WTC11 (cell line): Measurements from ENCODE around the gene PLCG2. TPM values are rescaled to one million over a fixed set of nuclear protein-coding genes. Genes with fewer than 3 reads are reported as not detected.

Experiments used
- ATAC-seq: fragments of 200-7000 bp; cut with Tn5 transposase; 2 replicates; pipeline ENCODE4 v1.10.0; 2021; ENCODE audit warnings: mild to moderate bottlenecking, moderate library complexity
- CTCF ChIA-PET: fragments of 300-600 bp; sonication (Branson Sonifier 250); formaldehyde crosslinking; loops from one replicate; lab custom pipeline; 2021; ENCODE audit warnings: antibody characterized with exemption; lab: Charles Lee
- POLR2A ChIA-PET: fragments of 350-600 bp; sonication (Branson Sonifier 250); formaldehyde crosslinking; loops from one replicate; lab custom pipeline; 2021; ENCODE audit warnings: antibody characterized with exemption; lab: Charles Lee
- DNase-seq: peaks from one replicate; pipeline ENCODE4 v3.0.0; 2021; ENCODE audit warnings: low spot score
- H3K27ac Mint-ChIP-seq: 2 replicates; pipeline ENCODE4 v1.8.0; 2021; ENCODE audit warnings: mixed read lengths
- H3K27me3 Mint-ChIP-seq: 2 replicates; pipeline ENCODE4 v1.8.0; 2021; ENCODE audit warnings: low read depth, mild to moderate bottlenecking, moderate library complexity, mixed read lengths
- H3K36me3 Mint-ChIP-seq: 2 replicates; pipeline ENCODE4 v1.8.0; 2021; ENCODE audit warnings: mixed read lengths
- H3K4me1 Mint-ChIP-seq: 2 replicates; pipeline ENCODE4 v1.8.0; 2022; ENCODE audit warnings: mixed read lengths
- H3K4me3 Mint-ChIP-seq: 2 replicates; pipeline ENCODE4 v1.8.0; 2021; ENCODE audit warnings: mild to moderate bottlenecking, moderate library complexity, mixed read lengths
- H3K9me3 Mint-ChIP-seq: 2 replicates; pipeline ENCODE4 v1.8.0; 2021; ENCODE audit warnings: mixed read lengths
- ELF4 ChIP-seq: sonication (generic); formaldehyde crosslinking; IDR thresholded peaks from 2 replicates; pipeline ENCODE4 v1.8.1; 2022; ENCODE audit warnings: low read depth, mild to moderate bottlenecking, moderate library complexity, missing genetic modification reagents
- FOXK1 ChIP-seq: sonication (generic); formaldehyde crosslinking; IDR thresholded peaks from 2 replicates; pipeline ENCODE4 v1.8.0; 2022; ENCODE audit warnings: mild to moderate bottlenecking, moderate library complexity, missing genetic modification reagents
- GABPB1 ChIP-seq: sonication (generic); formaldehyde crosslinking; IDR thresholded peaks from 2 replicates; pipeline ENCODE4 v1.8.1; 2023; ENCODE audit warnings: mild to moderate bottlenecking, missing genetic modification reagents
- MYBL2 ChIP-seq: sonication (generic); formaldehyde crosslinking; IDR thresholded peaks from 2 replicates; pipeline ENCODE4 v1.8.1; 2023; ENCODE audit warnings: mild to moderate bottlenecking, moderate library complexity, missing genetic modification reagents
- NR1H2 ChIP-seq: sonication (generic); formaldehyde crosslinking; IDR thresholded peaks from 2 replicates; pipeline ENCODE4 v1.9.0; 2021; ENCODE audit warnings: mild to moderate bottlenecking, moderate library complexity, missing genetic modification reagents
- NR2C2 ChIP-seq: sonication (generic); formaldehyde crosslinking; IDR thresholded peaks from 2 replicates; pipeline ENCODE4 v1.8.0; 2022; ENCODE audit warnings: mild to moderate bottlenecking, missing genetic modification reagents
- OVOL2 ChIP-seq: fragments of 250-450 bp; sonication (Bioruptor Pico); IDR thresholded peaks from 2 replicates; pipeline ENCODE4 v1.9.0; 2021; ENCODE audit warnings: mild to moderate bottlenecking, borderline replicate concordance
- PRRX2 ChIP-seq: fragments of 250-450 bp; sonication (Bioruptor Pico); IDR thresholded peaks from 2 replicates; pipeline ENCODE4 v1.8.0; 2021; ENCODE audit warnings: mild to moderate bottlenecking
- RORB ChIP-seq: fragments of 250-450 bp; sonication (Bioruptor Pico); IDR thresholded peaks from 2 replicates; pipeline ENCODE4 v1.9.0; 2021; ENCODE audit warnings: mild to moderate bottlenecking
- TCF7 ChIP-seq: sonication (generic); formaldehyde crosslinking; IDR thresholded peaks from 2 replicates; pipeline ENCODE4 v1.8.0; 2022; ENCODE audit warnings: mild to moderate bottlenecking, low read depth, missing genetic modification reagents, moderate library complexity
- ZNF232 ChIP-seq: sonication (generic); formaldehyde crosslinking; IDR thresholded peaks from 2 replicates; pipeline ENCODE4 v1.8.0; 2022; ENCODE audit warnings: mild to moderate bottlenecking, missing genetic modification reagents
- ZNF263 ChIP-seq: sonication (generic); formaldehyde crosslinking; IDR thresholded peaks from 2 replicates; pipeline ENCODE4 v1.8.1; 2022; ENCODE audit warnings: low read depth, mild to moderate bottlenecking, moderate library complexity, missing genetic modification reagents
- total RNA-seq: library from RNA; stranded (reverse); gene quantifications from 3 replicates; pipeline ENCODE4 v1.2.3, GENCODE V29; 2021
- TF ChIP-seq, protein P1 (sequence below): sonication (generic); formaldehyde crosslinking; conservative IDR thresholded peaks from 2 replicates; pipeline ENCODE4 v1.8.1; 2023; ENCODE audit warnings: mild to moderate bottlenecking, low read depth, missing genetic modification reagents, moderate library complexity
- TF ChIP-seq, protein P2 (sequence below): sonication (generic); formaldehyde crosslinking; conservative IDR thresholded peaks from 2 replicates; pipeline ENCODE4 v1.8.1; 2022; ENCODE audit warnings: mild to moderate bottlenecking, missing genetic modification reagents
- TF ChIP-seq, protein P3 (sequence below): sonication (generic); formaldehyde crosslinking; IDR thresholded peaks from 2 replicates; pipeline ENCODE4 v1.8.1; 2023; ENCODE audit warnings: mild to moderate bottlenecking, missing genetic modification reagents, moderate library complexity
- TF ChIP-seq, protein P4 (sequence below): sonication (generic); formaldehyde crosslinking; IDR thresholded peaks from 2 replicates; pipeline ENCODE4 v1.8.0; 2022; ENCODE audit warnings: mild to moderate bottlenecking, missing genetic modification reagents
- TF ChIP-seq, protein P5 (sequence below): sonication (generic); formaldehyde crosslinking; IDR thresholded peaks from 2 replicates; pipeline ENCODE4 v1.8.0; 2023; ENCODE audit warnings: missing genetic modification reagents
- TF ChIP-seq, protein P6 (sequence below): fragments of 250-450 bp; sonication (Bioruptor Pico); conservative IDR thresholded peaks from 2 replicates; pipeline ENCODE4 v1.9.0; 2021; ENCODE audit warnings: mild to moderate bottlenecking
- TF ChIP-seq, protein P7 (sequence below): fragments of 250-450 bp; sonication (Bioruptor Pico); IDR thresholded peaks from 2 replicates; pipeline ENCODE4 v2.1.2; 2022; ENCODE audit warnings: mild to moderate bottlenecking, moderate library complexity

The PLCG2 gene
- total RNA-seq, 1 experiment from 2014 or later: 7.0 TPM

DNA sequence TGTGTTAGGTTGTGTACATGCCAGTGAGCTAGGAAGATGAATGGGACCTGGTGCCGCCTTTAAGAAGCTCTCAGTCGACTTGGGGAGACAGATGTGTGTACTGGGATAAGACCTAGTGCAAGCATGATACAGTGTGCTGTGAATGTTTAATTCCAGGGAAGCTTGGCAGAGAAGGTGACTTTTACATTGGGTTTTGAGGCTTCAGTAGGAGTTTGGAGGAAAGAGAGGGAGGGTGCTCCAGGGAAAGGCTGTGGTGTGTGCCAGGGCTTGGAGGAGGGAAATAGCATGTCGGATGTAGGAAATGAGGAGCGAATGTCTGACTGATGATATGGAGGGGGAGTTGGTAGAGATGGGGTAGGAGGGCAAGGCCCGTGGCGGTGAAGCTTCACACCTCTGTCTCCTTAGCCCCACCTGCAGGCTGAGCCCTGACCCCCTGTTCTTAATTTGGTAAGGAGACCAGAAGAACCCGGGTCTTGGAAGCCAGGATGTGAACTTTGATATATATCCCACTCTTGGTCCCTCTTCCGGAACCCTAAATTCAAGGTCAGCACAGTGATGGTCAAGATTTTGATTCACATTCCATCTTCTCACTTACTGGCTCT, 76.6 kb downstream of the PLCG2 start (continued):
- TF ChIP-seq OVOL2 (CRISPR knock-in tag) (no peak), NR1H2 (CRISPR knock-in tag) (no peak), RORB (no peak)
- TF ChIP-seq, protein P1, sequence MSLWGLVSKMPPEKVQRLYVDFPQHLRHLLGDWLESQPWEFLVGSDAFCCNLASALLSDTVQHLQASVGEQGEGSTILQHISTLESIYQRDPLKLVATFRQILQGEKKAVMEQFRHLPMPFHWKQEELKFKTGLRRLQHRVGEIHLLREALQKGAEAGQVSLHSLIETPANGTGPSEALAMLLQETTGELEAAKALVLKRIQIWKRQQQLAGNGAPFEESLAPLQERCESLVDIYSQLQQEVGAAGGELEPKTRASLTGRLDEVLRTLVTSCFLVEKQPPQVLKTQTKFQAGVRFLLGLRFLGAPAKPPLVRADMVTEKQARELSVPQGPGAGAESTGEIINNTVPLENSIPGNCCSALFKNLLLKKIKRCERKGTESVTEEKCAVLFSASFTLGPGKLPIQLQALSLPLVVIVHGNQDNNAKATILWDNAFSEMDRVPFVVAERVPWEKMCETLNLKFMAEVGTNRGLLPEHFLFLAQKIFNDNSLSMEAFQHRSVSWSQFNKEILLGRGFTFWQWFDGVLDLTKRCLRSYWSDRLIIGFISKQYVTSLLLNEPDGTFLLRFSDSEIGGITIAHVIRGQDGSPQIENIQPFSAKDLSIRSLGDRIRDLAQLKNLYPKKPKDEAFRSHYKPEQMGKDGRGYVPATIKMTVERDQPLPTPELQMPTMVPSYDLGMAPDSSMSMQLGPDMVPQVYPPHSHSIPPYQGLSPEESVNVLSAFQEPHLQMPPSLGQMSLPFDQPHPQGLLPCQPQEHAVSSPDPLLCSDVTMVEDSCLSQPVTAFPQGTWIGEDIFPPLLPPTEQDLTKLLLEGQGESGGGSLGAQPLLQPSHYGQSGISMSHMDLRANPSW (CRISPR knock-in tag): no peak

DNA sequence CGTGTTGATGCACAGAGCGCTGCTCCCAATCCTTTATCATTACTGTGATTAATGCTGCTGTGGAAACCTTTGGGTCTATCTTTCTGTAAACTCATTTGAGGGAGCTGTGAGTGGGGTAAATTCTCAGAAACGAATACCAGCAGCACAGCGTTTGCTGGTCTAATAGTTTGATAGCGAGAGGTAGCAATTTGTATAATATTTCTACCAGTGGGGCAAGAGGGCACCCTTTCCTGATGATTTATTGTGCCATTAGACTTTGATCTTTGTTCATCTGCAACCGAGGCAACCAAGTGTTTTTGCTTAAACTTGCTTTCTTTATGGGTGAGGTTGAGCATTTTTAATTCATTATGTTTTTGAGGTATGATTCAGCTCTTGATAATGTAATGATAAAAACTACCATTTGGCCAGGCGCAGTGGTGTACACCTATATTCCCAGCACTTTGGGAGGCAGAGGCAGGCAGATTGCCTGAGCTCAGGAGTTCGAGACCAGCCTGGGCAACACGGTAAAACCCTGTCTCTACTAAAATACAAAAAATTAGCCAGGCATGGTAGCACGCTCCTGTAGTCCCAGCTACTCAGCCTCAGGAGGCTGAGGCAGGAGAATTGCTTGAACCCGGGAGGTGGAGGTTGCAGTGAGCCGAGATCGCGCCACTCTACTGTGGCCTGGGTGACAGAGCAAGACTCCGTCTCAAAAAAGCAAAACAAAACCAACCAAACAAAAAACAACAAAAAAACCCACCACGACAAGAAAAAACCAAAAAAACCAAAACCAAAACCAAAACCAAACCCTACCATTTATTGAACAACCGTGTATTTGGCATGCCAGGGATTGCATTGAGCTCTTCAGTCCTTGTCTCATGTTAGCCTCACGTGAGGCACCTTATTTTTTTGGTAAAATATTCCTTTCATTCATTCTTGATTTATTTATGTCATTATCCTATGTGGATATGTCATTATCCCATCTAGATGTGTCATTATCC, 81.5 kb downstream of the PLCG2 start:
- ATAC-seq (no peak), DNase-seq (no peak)
- no peak overlapping the region for H3K4me3 Mint-ChIP-seq
- peaks cover 7% of the 10 kb centered on the region for H3K27me3 Mint-ChIP-seq
- H3K27ac Mint-ChIP-seq: no peak overlapping the region
- TF ChIP-seq, protein P2, sequence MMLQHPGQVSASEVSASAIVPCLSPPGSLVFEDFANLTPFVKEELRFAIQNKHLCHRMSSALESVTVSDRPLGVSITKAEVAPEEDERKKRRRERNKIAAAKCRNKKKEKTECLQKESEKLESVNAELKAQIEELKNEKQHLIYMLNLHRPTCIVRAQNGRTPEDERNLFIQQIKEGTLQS: no peak
- no peak for TF ChIP-seq MYBL2
- TF ChIP-seq, protein P3, sequence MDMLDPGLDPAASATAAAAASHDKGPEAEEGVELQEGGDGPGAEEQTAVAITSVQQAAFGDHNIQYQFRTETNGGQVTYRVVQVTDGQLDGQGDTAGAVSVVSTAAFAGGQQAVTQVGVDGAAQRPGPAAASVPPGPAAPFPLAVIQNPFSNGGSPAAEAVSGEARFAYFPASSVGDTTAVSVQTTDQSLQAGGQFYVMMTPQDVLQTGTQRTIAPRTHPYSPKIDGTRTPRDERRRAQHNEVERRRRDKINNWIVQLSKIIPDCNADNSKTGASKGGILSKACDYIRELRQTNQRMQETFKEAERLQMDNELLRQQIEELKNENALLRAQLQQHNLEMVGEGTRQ (CRISPR knock-in tag): no peak
- POLR2A ChIA-PET: no interaction called here
- no peaks in the 10 kb centered on the region for H3K9me3 Mint-ChIP-seq
- peaks cover 22% of the 10 kb centered on the region for H3K4me1 Mint-ChIP-seq
- no peaks in the 10 kb centered on the region for H3K36me3 Mint-ChIP-seq
- CTCF ChIA-PET: interaction anchor here (0.6 to 2.9 kb wide), 6 partner anchors 14 to 130 kb away, joined by 3 to 11 read pairs (median 4); no protein-coding TSS in a partner anchor

DNA sequence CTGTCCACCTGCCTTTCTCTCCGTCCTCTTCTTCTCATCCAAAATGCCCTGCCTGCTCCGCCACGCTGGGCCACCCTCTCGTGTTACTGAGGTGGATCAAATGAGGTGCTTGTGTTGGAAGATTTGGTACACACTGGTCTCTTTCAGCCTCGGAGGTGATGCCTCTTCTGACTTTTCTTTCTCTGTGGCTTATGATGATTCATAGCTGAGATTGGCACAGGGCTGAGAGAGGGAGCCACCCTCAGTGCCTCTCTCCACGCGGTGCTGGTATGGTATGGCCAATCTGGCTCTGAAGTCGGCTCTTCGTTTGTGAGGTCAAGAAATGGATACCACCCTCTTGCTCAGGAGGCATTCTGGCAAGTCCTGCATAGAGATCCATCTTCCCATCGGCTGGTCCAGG, 82.4 kb downstream of the PLCG2 start:
- CTCF ChIA-PET: interaction anchor here (0.8 to 2.9 kb wide), 3 partner anchors 13 to 131 kb away, joined by 3 to 11 read pairs (median 6); no protein-coding TSS in a partner anchor
- ATAC-seq: no peak

More for the DNA sequence above, 82.4 kb downstream of the PLCG2 start:
- Mint-ChIP-seq H3K36me3 (no peaks in the 10 kb centered on the region), H3K4me3 (no peak overlapping the region), H3K4me1 (peaks cover 22% of the 10 kb centered on the region), H3K9me3 (no peaks in the 10 kb centered on the region), H3K27ac (no peak overlapping the region), H3K27me3 (peaks cover 7% of the 10 kb centered on the region)
- TF ChIP-seq, protein P4, sequence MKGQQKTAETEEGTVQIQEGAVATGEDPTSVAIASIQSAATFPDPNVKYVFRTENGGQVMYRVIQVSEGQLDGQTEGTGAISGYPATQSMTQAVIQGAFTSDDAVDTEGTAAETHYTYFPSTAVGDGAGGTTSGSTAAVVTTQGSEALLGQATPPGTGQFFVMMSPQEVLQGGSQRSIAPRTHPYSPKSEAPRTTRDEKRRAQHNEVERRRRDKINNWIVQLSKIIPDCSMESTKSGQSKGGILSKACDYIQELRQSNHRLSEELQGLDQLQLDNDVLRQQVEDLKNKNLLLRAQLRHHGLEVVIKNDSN (CRISPR knock-in tag): no peak
- no peak for TF ChIP-seq ELF4
- TF ChIP-seq, protein P5, sequence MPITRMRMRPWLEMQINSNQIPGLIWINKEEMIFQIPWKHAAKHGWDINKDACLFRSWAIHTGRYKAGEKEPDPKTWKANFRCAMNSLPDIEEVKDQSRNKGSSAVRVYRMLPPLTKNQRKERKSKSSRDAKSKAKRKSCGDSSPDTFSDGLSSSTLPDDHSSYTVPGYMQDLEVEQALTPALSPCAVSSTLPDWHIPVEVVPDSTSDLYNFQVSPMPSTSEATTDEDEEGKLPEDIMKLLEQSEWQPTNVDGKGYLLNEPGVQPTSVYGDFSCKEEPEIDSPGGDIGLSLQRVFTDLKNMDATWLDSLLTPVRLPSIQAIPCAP (CRISPR knock-in tag): no peak
- no peak for TF ChIP-seq NR2C2 (CRISPR knock-in tag)
- no peak for TF ChIP-seq GABPB1 (CRISPR knock-in tag)
- TF ChIP-seq PRRX2 (CRISPR knock-in tag): no peak
- TF ChIP-seq, protein P6, sequence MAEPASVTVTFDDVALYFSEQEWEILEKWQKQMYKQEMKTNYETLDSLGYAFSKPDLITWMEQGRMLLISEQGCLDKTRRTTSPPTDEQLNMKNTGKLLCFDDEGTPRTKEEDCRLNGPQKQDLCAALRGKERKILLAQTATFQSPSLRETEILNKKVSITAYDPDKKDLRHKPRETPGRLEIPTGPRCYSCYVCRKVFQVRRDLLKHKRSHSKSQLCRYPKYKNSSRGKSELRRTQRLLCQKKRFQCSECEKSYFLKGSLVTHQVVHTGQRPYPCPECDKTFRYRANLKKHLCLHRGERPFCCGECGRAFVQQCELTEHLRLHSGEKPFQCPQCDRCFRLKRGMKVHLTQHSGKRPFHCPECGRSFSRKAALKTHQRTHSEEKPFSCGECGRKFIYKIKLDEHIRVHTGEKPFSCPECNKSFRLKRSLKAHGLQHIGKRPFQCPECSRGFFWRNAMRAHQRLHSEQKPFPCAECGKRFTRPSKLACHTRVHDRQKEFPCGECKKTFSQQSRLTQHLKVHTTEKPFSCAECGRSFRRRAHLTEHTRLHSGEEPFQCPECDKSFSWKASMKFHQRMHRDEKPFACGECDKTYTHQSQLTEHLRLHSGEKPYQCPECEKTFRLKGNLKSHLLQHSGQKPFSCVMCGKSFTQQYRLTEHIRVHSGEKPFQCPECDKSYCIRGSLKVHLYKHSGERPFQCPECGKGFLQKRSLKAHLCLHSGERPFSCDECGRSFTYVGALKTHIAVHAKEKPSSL (CRISPR knock-in tag): no peak
- no peak for TF ChIP-seq FOXK1
- no peak for TF ChIP-seq TCF7 (CRISPR knock-in tag)
- TF ChIP-seq ZNF232 (CRISPR knock-in tag): no peak
- TF ChIP-seq ZNF263 (CRISPR knock-in tag): no peak
- TF ChIP-seq, protein P7, sequence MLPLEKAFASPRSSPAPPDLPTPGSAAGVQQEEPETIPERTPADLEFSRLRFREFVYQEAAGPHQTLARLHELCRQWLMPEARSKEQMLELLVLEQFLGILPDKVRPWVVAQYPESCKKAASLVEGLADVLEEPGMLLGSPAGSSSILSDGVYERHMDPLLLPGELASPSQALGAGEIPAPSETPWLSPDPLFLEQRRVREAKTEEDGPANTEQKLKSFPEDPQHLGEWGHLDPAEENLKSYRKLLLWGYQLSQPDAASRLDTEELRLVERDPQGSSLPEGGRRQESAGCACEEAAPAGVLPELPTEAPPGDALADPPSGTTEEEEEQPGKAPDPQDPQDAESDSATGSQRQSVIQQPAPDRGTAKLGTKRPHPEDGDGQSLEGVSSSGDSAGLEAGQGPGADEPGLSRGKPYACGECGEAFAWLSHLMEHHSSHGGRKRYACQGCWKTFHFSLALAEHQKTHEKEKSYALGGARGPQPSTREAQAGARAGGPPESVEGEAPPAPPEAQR: no peak
- POLR2A ChIA-PET: no interaction called here
- DNase-seq: no peak
